Activated CD4-positive, alpha-beta T cell treated with anti-CD3 and anti-CD28 coated beads for 36 hours (primary cell): ENCODE data around the gene VAV2. TPM values are rescaled to one million over a fixed set of nuclear protein-coding genes. Genes with fewer than 3 reads are reported as not detected.

ENCODE experiments used
- ATAC-seq: fragments of 200-7000 bp; cut with Tn5 transposase; one replicate; pipeline ENCODE4 v1.10.0; 2021; ENCODE audit warnings: mild to moderate bottlenecking, moderate library complexity
- CTCF ChIA-PET: fragments of 350-600 bp; sonication (Branson Sonifier 250); formaldehyde crosslinking; loops from one replicate; lab custom pipeline; 2021; ENCODE audit warnings: antibody characterized with exemption; lab: Charles Lee
- POLR2A ChIA-PET: fragments of 350-600 bp; sonication (Branson Sonifier 250); formaldehyde crosslinking; loops from one replicate; lab custom pipeline; 2021; ENCODE audit warnings: antibody characterized with exemption, inconsistent platforms; lab: Charles Lee
- DNase-seq: peaks from one replicate; pipeline ENCODE4 v3.0.0-alpha.2; 2020
- H3K27ac Mint-ChIP-seq: one replicate; pipeline ENCODE4 v1.8.0; 2021; ENCODE audit warnings: mixed read lengths
- H3K27me3 Mint-ChIP-seq: one replicate; pipeline ENCODE4 v1.8.0; 2021; ENCODE audit warnings: mixed read lengths
- H3K36me3 Mint-ChIP-seq: one replicate; pipeline ENCODE4 v1.8.0; 2021; ENCODE audit warnings: low read depth, mixed read lengths
- H3K4me1 Mint-ChIP-seq: one replicate; pipeline ENCODE4 v1.8.0; 2021; ENCODE audit warnings: mixed read lengths
- H3K4me3 Mint-ChIP-seq: one replicate; pipeline ENCODE4 v1.8.0; 2021; ENCODE audit warnings: mild to moderate bottlenecking, moderate library complexity, mixed read lengths
- H3K9me3 Mint-ChIP-seq: one replicate; pipeline ENCODE4 v1.8.0; 2021; ENCODE audit warnings: low read depth, mixed read lengths
- intact Hi-C, 2 experiments: fragments of 100-400 bp; cut with DNase I in 1 of 2; cut with micrococcal nuclease in 1 of 2; formaldehyde crosslinking; loops; one replicate each; pipeline versions ENCODE4 v1.14.2 to v1.15.1; 2022 to 2024; cut with DNase I, micrococcal nuclease
- total RNA-seq, 2 experiments: library from RNA; stranded (reverse); gene quantifications; one replicate each; pipeline ENCODE4 v1.2.3, GENCODE V29; 2021

Gene VAV2
- total RNA-seq, 2 experiments from 2014 or later, result 5.1 to 6.5 TPM

DNA sequence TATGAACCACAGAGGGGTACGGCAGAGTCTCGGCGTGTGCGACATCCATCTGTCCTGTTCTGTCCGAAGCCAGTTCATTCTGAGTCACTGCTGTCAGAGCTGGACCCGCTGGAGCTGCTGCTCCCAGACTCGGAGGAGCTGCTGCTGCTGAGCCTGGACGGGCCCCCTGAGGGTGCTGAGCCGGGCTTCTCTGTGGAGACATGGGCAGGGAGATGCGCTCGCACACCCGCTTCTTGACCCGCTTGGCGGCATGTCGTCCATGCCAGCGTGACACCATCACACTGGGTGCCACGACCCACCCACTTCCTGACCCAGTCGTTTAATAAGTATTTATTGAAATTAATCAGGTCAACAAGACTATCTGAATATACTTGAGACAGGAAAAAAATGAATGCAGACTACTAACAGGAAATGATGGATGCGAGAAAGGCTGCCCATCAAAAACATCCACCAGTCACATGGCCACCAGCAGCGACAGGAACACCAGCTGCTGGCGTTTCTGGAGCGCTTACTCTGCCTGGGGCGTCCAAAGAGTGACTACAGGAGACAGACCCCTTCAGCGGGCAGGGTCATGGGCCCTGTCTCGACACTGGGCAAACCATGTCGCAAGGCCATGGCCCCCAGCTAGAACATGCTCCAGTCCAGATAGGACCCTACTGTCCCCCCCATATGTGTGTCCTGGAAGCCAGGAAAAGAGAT lies 41.5 kb upstream of the VAV2 start:
- Mint-ChIP-seq H3K9me3 (no peaks in the 10 kb centered on the region), H3K27ac (no peak overlapping the region)

DNA sequence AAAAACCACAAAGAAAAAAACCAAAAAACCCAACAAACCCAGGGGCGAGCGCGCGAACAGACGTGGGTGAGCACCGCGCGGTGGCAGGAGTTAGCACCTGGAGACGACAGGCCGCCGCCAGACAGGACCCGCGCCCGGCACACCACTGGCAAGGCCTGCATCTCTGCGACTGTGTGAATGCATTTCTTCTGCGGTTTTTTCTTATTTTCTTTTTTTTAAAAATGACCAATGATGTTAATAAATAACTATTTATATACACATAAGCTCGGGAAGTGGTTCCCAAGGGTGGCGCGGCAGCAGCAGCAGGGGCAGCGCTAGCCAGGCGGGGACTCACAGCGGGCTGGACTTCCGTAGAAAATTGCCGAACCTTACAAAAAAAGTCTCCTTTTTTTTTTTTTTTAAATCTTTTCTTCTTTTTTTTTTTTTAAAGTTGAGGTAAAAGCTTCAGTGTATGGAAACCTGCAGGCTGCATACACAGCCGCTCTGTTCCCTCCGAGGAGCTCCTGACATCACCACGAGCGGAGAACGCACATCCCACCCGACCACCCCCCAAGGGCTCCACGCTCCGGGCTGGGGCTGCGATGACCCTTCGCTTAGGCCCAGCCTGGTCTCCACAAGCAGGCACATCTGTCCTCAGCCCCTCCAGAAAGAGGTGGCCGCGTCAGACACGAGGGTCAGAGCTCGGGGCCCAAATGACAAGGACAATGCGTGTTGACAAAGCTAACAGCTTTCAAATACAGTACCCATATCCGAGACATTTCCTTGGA lies 40.5 kb upstream of the VAV2 start:
- Mint-ChIP-seq H3K9me3 (no peaks in the 10 kb centered on the region), H3K4me1 (no peaks in the 10 kb centered on the region), H3K27ac (no peak overlapping the region), H3K27me3 (no peaks in the 10 kb centered on the region), H3K4me3 (no peak overlapping the region), H3K36me3 (peaks cover 26% of the 10 kb centered on the region)
- ChIA-PET CTCF (interaction anchor here (0.6 kb wide), 1 partner anchor 349 kb away, joined by 3 read pairs; no protein-coding TSS in a partner anchor), POLR2A (no interaction called here)
- ATAC-seq (no peak), DNase-seq (no peak)
- intact Hi-C loops, result no loop called here

More for the DNA sequence above, 41.5 kb upstream of the VAV2 start:
- no peaks in the 10 kb centered on the region for H3K27me3 Mint-ChIP-seq
- H3K4me1 Mint-ChIP-seq, result no peaks in the 10 kb centered on the region
- CTCF ChIA-PET, result interaction anchor here (0.6 kb wide), 1 partner anchor 350 kb away, joined by 3 read pairs; no protein-coding TSS in a partner anchor
- H3K4me3 Mint-ChIP-seq, result no peak overlapping the region
- H3K36me3 Mint-ChIP-seq, result peaks cover 31% of the 10 kb centered on the region
- POLR2A ChIA-PET, result no interaction called here
- intact Hi-C loops, result no loop called here
- no peak for ATAC-seq
- DNase-seq, result no peak

DNA sequence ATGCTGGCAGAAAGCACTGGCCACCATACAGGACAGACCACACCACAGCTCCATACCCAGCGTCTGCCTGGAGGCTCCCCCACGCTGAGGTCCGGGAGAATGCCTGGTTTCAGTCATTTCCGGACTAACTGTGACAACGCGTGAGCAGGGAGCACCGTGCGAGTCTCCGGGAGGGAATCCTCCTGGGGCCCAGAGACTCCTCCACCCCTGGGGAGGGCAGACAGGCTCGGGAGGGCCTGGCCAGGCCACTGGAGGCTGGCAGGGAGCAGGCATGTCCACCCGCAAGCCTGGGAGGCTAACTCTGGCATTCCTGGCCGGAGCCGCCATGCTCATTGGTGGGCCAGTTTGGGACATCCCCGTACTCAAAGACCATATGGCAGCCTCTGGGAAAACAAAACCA lies 39.7 kb upstream of the VAV2 start:
- intact Hi-C loops, result no loop called here
- Mint-ChIP-seq H3K9me3 (no peaks in the 10 kb centered on the region), H3K4me1 (peaks cover 3% of the 10 kb centered on the region), H3K4me3 (no peak overlapping the region), H3K27me3 (no peaks in the 10 kb centered on the region), H3K27ac (no peak overlapping the region), H3K36me3 (peaks cover 24% of the 10 kb centered on the region)
- no peak for ATAC-seq
- no peak for DNase-seq
- CTCF ChIA-PET, result no interaction called here
- POLR2A ChIA-PET, result no interaction called here

DNA sequence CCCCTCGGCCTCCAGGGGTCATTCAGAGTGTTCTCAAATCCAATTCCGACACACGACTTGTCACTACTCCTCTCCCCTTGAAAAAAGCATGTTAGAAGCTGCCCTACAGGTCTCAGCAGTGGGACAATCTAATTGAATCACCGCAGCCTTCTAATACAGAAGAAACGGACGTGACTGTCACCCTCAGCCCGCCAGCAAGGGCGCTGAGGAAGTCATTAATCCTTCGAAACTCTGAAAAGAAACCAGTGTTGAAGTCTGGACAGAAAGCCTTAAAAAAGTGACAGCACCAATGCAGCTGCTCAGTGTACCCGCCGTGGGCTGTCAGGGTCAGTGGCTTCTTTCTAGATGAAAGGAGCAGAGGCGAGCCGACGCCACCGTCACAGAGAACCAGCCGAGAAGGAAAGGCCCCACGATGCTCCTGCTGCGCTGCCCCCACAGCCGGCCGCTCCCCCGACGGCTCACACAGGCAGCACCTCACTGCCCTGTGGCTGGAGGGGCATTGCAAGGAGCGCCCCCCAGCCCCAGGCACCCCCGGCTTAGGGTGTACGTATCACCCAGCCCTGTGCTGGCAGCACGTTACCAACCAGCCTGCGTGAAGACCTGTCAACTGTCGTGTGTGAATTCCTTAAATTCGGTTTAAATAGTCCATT lies 38.8 kb upstream of the VAV2 start:
- peaks cover 4% of the 10 kb centered on the region for H3K4me1 Mint-ChIP-seq
- CTCF ChIA-PET, result no interaction called here
- DNase-seq, result no peak
- H3K36me3 Mint-ChIP-seq, result peaks cover 19% of the 10 kb centered on the region
- H3K4me3 Mint-ChIP-seq, result no peak overlapping the region
- no peak for ATAC-seq
- H3K9me3 Mint-ChIP-seq, result no peaks in the 10 kb centered on the region
- intact Hi-C loops, result no loop called here
- POLR2A ChIA-PET, result no interaction called here
- H3K27me3 Mint-ChIP-seq, result no peaks in the 10 kb centered on the region
- no peak overlapping the region for H3K27ac Mint-ChIP-seq

DNA sequence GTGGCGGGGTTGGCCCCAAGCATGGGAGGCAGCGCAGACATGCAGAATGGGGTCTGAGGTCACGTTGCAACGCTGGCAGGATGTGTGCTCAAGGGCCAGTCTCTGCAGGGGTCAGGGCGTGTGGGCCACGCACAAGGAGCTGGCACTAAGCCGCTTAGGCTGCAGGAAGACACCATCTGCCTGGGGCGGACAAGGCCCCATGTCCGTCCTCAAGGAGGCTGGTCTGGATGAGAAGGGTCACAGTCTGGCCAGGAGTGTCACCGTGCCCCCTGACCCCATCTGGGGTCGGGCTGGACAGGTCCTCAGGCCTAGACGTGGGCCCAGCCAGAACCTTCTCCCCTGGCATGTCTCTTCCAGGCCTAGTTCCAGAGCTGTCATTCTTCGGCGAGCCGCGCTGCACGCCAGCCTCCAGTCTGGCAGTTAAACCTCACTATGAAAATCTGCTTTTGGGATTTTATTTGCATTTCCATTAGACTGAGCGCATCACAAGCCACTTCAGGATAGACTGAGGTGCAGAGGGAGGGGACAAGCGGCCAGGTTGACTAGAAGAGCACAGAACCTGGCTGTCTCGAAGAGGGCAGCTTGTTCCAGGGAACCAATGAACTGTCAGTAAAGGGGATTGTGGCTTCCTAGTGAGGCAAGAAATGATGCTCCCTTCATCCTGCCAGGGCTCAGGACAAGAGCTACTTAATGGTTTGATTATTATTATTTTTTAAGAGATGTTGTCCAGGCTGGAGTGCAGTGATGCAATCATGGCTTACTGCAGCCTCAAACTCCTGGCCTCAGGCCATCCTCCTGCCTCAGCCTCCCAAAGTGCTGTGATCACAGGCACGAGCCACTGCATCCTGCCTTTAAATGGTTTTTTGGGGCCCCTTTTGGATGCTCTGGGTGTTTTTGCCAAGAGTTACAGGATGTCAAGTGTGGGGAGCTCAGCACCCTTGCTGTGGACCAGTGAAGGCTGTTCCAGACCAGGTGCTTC lies 37.4 kb upstream of the VAV2 start:
- DNase-seq (no peak), ATAC-seq (no peak)
- peaks cover 4% of the 10 kb centered on the region for H3K4me1 Mint-ChIP-seq
- no peak overlapping the region for H3K27ac Mint-ChIP-seq
- H3K36me3 Mint-ChIP-seq, result peaks cover 15% of the 10 kb centered on the region
- no peaks in the 10 kb centered on the region for H3K9me3 Mint-ChIP-seq
- ChIA-PET CTCF (no interaction called here), POLR2A (no interaction called here)
- H3K4me3 Mint-ChIP-seq, result no peak overlapping the region
- intact Hi-C loops, result loop anchor here in 1 of 2 experiments (5.0 kb wide), 2 partner anchors 1878 to 1963 kb away; partner anchors contain the start of gene CAMSAP1
- H3K27me3 Mint-ChIP-seq, result no peaks in the 10 kb centered on the region

DNA sequence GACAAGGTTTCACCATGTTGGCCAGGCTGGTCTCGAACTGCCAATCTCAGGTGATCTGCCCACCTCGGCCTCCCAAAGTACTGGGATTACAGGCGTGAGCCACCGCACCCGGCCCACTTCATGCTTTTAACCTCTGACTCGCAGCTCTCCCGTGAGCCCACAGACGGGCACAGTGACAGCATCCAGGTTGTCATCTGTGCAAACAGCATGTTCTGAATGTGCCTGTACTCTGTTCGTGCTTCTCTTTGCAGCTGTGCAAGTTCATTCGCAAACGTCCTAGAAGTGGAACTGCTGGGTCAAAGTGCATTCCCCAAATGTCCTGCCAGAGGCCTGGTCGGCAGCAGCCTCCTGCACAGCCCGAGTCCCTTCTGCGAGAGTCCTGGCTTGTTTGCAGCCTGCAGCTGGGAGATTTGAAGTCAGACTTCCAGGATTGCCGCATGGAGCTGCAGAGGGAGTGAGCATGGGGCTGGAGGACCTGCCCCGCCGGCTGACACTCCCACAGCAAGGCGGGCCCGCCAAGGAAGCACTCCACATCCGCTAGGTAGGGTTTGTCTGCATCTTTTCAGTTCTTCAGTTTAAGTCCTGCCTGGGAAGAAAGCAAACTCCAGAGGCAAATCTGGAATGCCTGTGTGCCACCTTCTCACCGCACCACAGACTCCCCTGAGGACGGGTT lies 36.6 kb upstream of the VAV2 start:
- Mint-ChIP-seq H3K4me3 (no peak overlapping the region), H3K36me3 (peaks cover 15% of the 10 kb centered on the region), H3K27ac (no peak overlapping the region), H3K4me1 (peaks cover 4% of the 10 kb centered on the region), H3K9me3 (no peaks in the 10 kb centered on the region), H3K27me3 (no peaks in the 10 kb centered on the region)
- DNase-seq (no peak), ATAC-seq (no peak)
- intact Hi-C loops, result loop anchor here in 1 of 2 experiments (5.0 kb wide), 2 partner anchors 1879 to 1964 kb away; partner anchors contain the start of gene CAMSAP1
- ChIA-PET POLR2A (no interaction called here), CTCF (no interaction called here)

DNA sequence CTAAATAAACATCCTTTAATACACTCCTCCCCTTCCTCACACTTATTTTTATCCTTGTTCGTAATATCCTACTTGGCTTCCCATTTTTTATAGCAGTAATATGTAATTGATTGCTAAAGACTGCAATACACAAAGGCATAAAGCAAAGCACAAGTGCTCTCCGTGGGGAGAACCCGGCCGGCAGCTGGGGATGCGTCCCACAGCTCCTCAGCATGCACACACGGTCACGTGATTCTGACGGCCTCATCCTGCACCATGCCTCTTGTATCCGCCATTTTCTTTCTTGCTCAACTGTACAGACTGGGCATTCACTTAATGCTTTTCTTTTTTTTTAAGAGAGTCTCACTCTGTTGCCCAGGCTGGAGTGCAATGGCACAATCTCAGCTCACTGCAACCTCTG lies 36.0 kb upstream of the VAV2 start:
- Mint-ChIP-seq H3K27ac (no peak overlapping the region), H3K36me3 (peaks cover 10% of the 10 kb centered on the region), H3K27me3 (no peaks in the 10 kb centered on the region), H3K4me1 (peaks cover 4% of the 10 kb centered on the region), H3K9me3 (no peaks in the 10 kb centered on the region), H3K4me3 (no peak overlapping the region)
- intact Hi-C loops, result loop anchor here in 1 of 2 experiments (5.0 kb wide), 2 partner anchors 1879 to 1964 kb away; partner anchors contain the start of gene CAMSAP1
- ChIA-PET CTCF (interaction anchor here (0.7 kb wide), 1 partner anchor 253 kb away, joined by 3 read pairs; no protein-coding TSS in a partner anchor), POLR2A (no interaction called here)
- no peak for DNase-seq
- ATAC-seq, result no peak

DNA sequence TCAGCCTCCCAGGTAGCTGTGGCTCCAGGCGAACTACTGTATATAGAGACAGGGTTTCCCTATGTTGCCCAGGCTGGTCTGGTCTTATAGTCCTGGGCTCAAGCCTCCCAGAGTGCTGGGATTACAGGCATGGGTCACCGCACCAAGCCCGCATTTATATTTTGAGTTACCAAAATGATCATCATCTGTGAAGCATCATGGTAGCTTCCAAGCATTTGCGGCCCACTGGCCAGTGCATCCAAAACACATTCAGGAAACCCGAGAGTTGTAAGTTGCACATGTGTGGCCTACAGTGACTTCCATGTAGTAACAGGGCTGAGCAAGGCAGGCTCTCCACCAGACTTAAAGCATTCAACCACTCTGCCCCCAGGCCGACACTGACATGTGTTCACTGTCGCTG lies 35.4 kb upstream of the VAV2 start:
- POLR2A ChIA-PET, result no interaction called here
- ATAC-seq (no peak), DNase-seq (no peak)
- CTCF ChIA-PET, result interaction anchor here (0.7 kb wide), 2 partner anchors 253 to 633 kb away, joined by 3 read pairs; no protein-coding TSS in a partner anchor
- Mint-ChIP-seq H3K36me3 (peaks cover 6% of the 10 kb centered on the region), H3K4me1 (peaks cover 4% of the 10 kb centered on the region), H3K27ac (no peak overlapping the region), H3K4me3 (no peak overlapping the region), H3K27me3 (no peaks in the 10 kb centered on the region), H3K9me3 (no peaks in the 10 kb centered on the region)
- intact Hi-C loops, result loop anchor here in 1 of 2 experiments (5.0 kb wide), 2 partner anchors 1880 to 1965 kb away; partner anchors contain the start of gene CAMSAP1

DNA sequence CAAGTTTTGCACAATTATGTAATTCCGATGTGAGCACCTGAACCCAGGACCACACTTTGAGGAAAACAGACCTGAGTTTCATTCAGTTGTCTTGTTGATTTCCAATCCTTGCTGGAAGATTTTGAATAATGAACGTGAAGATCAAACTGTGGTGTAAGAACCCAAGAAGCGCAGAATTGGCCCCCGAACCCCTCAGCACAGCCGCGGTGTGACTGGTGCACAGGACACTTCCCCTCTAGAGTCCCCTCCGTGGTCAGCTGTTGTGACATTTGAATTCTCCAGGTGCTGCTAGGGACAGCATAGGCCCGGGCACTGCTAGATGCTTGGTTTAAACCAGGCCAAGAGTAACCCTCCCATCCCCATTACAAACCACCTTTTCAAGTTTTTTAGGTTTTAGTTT lies 34.9 kb upstream of the VAV2 start:
- Mint-ChIP-seq H3K36me3 (peaks cover 6% of the 10 kb centered on the region), H3K9me3 (no peaks in the 10 kb centered on the region), H3K4me1 (peaks cover 4% of the 10 kb centered on the region), H3K27ac (no peak overlapping the region), H3K4me3 (peak overlapping the region; percentile 74), H3K27me3 (no peaks in the 10 kb centered on the region)
- intact Hi-C loops, result loop anchor here in 1 of 2 experiments (5.0 kb wide), 2 partner anchors 1880 to 1965 kb away; partner anchors contain the start of gene CAMSAP1
- ChIA-PET POLR2A (no interaction called here), CTCF (interaction anchor here (0.7 kb wide), 1 partner anchor 634 kb away, joined by 3 read pairs; no protein-coding TSS in a partner anchor)
- no peak for ATAC-seq
- no peak for DNase-seq

DNA sequence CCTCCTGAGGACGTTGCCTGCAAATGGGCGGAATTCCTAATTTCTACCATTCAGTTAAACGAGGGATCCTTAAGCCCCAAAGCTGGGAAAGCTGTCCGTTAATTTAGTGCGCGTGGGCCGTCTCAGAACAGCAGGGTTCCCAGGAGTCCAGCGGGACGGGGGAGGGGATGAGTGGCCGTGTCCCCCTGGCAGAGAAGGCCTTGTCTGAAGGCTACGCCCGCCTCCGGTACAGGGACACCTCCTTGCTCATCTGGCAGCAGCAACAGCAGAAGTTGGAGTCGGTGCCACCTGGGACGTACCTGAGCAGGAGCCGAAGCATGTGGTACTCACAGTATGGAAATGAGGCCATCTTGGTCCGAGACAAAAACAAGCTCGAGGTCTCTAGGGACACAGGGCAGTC lies 34.5 kb upstream of the VAV2 start:
- peaks cover 6% of the 10 kb centered on the region for H3K36me3 Mint-ChIP-seq
- intact Hi-C loops, result loop anchor here in 1 of 2 experiments (5.0 kb wide), 2 partner anchors 1881 to 1966 kb away; partner anchors contain the start of gene CAMSAP1
- DNase-seq (no peak), ATAC-seq (no peak)
- no peak overlapping the region for H3K27ac Mint-ChIP-seq
- peak overlapping the region; percentile 74 for H3K4me3 Mint-ChIP-seq
- H3K9me3 Mint-ChIP-seq, result no peaks in the 10 kb centered on the region
- ChIA-PET CTCF (interaction anchor here (0.7 kb wide), 2 partner anchors 32 to 40 kb away, joined by 3 read pairs; no protein-coding TSS in a partner anchor), POLR2A (no interaction called here)
- no peaks in the 10 kb centered on the region for H3K27me3 Mint-ChIP-seq
- peaks cover 4% of the 10 kb centered on the region for H3K4me1 Mint-ChIP-seq
